Ishikawa (cell line): ENCODE data around the gene GALNT7.

Experiments used
- CEBPB ChIP-seq: IDR thresholded peaks from 2 replicates; pipeline ENCODE4 v1.6.1; 2012
- REST ChIP-seq: IDR thresholded peaks from 2 replicates; pipeline ENCODE4 v1.6.1; 2012; ENCODE audit warnings: low read depth, mild to moderate bottlenecking

DNA sequence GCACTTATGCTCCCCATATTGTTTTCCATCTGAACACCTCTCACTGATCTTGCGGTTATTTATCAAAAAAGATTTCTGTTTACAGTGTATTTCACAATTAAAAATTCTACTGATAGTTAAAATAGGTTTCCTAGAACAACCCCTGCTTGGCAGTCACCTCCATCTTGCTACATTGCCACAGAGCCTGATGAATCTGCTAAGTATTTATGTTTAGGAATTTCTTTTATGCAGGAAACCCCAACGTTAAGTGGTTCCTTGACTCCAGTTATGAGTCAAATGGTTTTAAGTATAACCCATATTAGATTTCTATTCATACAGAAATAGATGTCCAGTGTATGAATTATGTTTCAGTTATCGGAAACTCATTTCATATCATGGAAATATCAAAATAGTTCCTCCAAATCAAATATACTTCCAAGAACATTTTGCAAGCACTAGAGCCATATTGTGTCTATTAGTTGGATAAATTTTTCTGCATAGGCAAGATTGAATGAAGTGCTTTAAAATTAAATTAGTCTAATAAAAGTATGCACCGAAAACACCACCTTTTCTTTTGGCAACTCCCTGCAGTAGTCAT, 20.6 kb downstream of the GALNT7 start:
- no peak for TF ChIP-seq CEBPB
- TF ChIP-seq REST: no peak
